ENCODE results near the gene ZNRF1. TPM values are rescaled to one million over a fixed set of nuclear protein-coding genes. Genes with fewer than 3 reads are reported as not detected.
"Not testable (repeated sequence)": the region's sequence is repeated elsewhere in the genome, so short reads cannot be mapped to it uniquely, and the experiment has no call there.

ZNRF1 gene
- total and polyA plus RNA-seq, 2 of the 4 experiments (the other 2 are of a cell fraction), result 8.2 to 20.7 TPM

- TF ChIP-seq RAD21 (IDR thresholded peaks at IDR 0.05; ENCODE audit: low read length) (no peak), BHLHE40 (IDR thresholded peaks at IDR 0.05; ENCODE audit: low read depth, low read length) (peak; percentile 46; the same call in 1 of the 2 replicates)
Measured at GRCh38 chr16:74984529-74985296, 14.1 kb upstream of the ZNRF1 start, which contains the start of gene WDR59 (continued).

- Histone ChIP-seq H2BK120ac (ENCODE audit: low read depth, low read length) (no peak overlapping the region), H2AK9ac (replicated peaks; ENCODE audit: low read depth, low read length, poor library complexity) (no peak overlapping the region), H3K4me3 (ENCODE audit: insufficient read depth, low read depth, low read length) (no peak overlapping the region), H3K9me3 (ENCODE audit: control insufficient read depth, insufficient read depth, low read length) (no peaks in the 10 kb centered on the region), H3K4me1 (ENCODE audit: control insufficient read depth, insufficient read depth, low read length) (peaks cover 1% of the 10 kb centered on the region; the same call in 1 of the 2 replicates), H3K14ac (replicated peaks; ENCODE audit: low read depth, low read length) (no peak overlapping the region), H2BK15ac (ENCODE audit: low read depth, low read length) (no peak overlapping the region), H2BK20ac (ENCODE audit: low read depth, low read length) (no peak overlapping the region), H2AFZ (replicated peaks; ENCODE audit: low read length, poor library complexity) (no peak overlapping the region), H4K20me1 (ENCODE audit: insufficient read depth, low read length) (no peaks in the 10 kb centered on the region), H3K56ac (ENCODE audit: extremely low read depth, insufficient read depth, low read length) (no peak overlapping the region), H3K4ac (ENCODE audit: low read depth, low read length) (no peak overlapping the region), H3K18ac (ENCODE audit: low read depth, low read length) (no peak overlapping the region), H3K23ac (ENCODE audit: low read depth, low read length) (no peak overlapping the region), H2AK5ac (ENCODE audit: low read depth, low read length) (no peak overlapping the region), H4K91ac (ENCODE audit: insufficient read depth, low read depth, low read length) (no peak overlapping the region), H4K8ac (ENCODE audit: low read depth in 2 of 2, low read length in 2 of 2) (no peak overlapping the region), H3K79me1 (ENCODE audit: low read depth in 1 of 2, low read length in 2 of 2) (peaks cover 15 to 20% of the 10 kb centered on the region in 2 experiments), H3K27me3 (ENCODE audit: control insufficient read depth, insufficient read depth, low read length) (no peaks in the 10 kb centered on the region), H3K4me2 (ENCODE audit: low read depth, low read length) (no peak overlapping the region), H4K5ac (ENCODE audit: low read depth, low read length) (no peak overlapping the region), H3K9ac (ENCODE audit: low read depth, low read length) (no peak overlapping the region), H2BK5ac (ENCODE audit: low read depth, low read length, poor library complexity, severe bottlenecking) (no peak overlapping the region), H3K9me1 (ENCODE audit: insufficient read depth, low read length) (peaks cover 7% of the 10 kb centered on the region), H3K36me3 (ENCODE audit: control insufficient read depth, insufficient read depth, low read length) (no peaks in the 10 kb centered on the region), H3K27ac (ENCODE audit: insufficient read depth, low read length) (no peak overlapping the region)
- WGBS, 2 experiments (ENCODE audit: extremely low coverage in 2 of 2, insufficient read length in 1 of 2), result 86% methylated on average over 4 of the region's 8 CpGs; no CpG with 5 or more reads in 1 of the 2 experiments
- DNase-seq, result no peak
- in situ Hi-C loops (cut with MboI; ENCODE audit: low sequenced_read_pairs), result no loop called here
- ChIA-PET POLR2A (ENCODE audit: unreplicated experiment) (interaction anchor here (0.6 kb wide), 1 partner anchor 112 kb away, joined by 4 read pairs; no protein-coding TSS in a partner anchor), CTCF (no interaction called here)
- ATAC-seq (ENCODE audit: low read depth), result no peak
- dilution Hi-C loops (cut with HindIII; ENCODE audit: low sequenced_read_pairs, unreplicated experiment), result no loop called here
- no peak for TF ChIP-seq BHLHE40 (IDR thresholded peaks at IDR 0.05; ENCODE audit: low read depth, low read length)
- no peak for TF ChIP-seq CHD1 (IDR thresholded peaks at IDR 0.05; ENCODE audit: low read depth, low read length)
- TF ChIP-seq RAD21 (IDR thresholded peaks at IDR 0.05; ENCODE audit: low read length), result no peak
- no peak for TF ChIP-seq MXI1 (IDR thresholded peaks at IDR 0.05; ENCODE audit: borderline replicate concordance, low read depth, low read length)
- no TSS peak for BruUV-seq (replicated peaks)
- intact Hi-C loops (cut with micrococcal nuclease), result no loop called here
Measured at GRCh38 chr16:74987027-74987681, 11.7 kb upstream of the ZNRF1 start.

- H3K4me1 ChIP-seq (ENCODE audit: control insufficient read depth, insufficient read depth, low read length); in situ Hi-C loops (cut with MboI; ENCODE audit: low sequenced_read_pairs); H3K4me3 ChIP-seq (ENCODE audit: insufficient read depth, low read depth, low read length); H4K20me1 ChIP-seq (ENCODE audit: insufficient read depth, low read length); H3K36me3 ChIP-seq (ENCODE audit: control insufficient read depth, insufficient read depth, low read length); H4K91ac ChIP-seq (ENCODE audit: insufficient read depth, low read depth, low read length); H4K8ac ChIP-seq (ENCODE audit: low read depth in 2 of 2, low read length in 2 of 2); H3K18ac ChIP-seq (ENCODE audit: low read depth, low read length); H2AK9ac ChIP-seq (replicated peaks; ENCODE audit: low read depth, low read length, poor library complexity); H4K5ac ChIP-seq (ENCODE audit: low read depth, low read length); H3K9me3 ChIP-seq (ENCODE audit: control insufficient read depth, insufficient read depth, low read length); H2BK20ac ChIP-seq (ENCODE audit: low read depth, low read length); H2BK120ac ChIP-seq (ENCODE audit: low read depth, low read length); H3K9me1 ChIP-seq (ENCODE audit: insufficient read depth, low read length); H3K4ac ChIP-seq (ENCODE audit: low read depth, low read length); H3K27ac ChIP-seq (ENCODE audit: insufficient read depth, low read length); H3K27me3 ChIP-seq (ENCODE audit: control insufficient read depth, insufficient read depth, low read length); intact Hi-C loops (cut with micrococcal nuclease); ATAC-seq (ENCODE audit: low read depth); H3K23ac ChIP-seq (ENCODE audit: low read depth, low read length); H2BK15ac ChIP-seq (ENCODE audit: low read depth, low read length); H3K56ac ChIP-seq (ENCODE audit: extremely low read depth, insufficient read depth, low read length); H2AK5ac ChIP-seq (ENCODE audit: low read depth, low read length); BruUV-seq (replicated peaks); H3K4me2 ChIP-seq (ENCODE audit: low read depth, low read length); DNase-seq; H2AFZ ChIP-seq (replicated peaks; ENCODE audit: low read length, poor library complexity); CTCF ChIA-PET; H2BK5ac ChIP-seq (ENCODE audit: low read depth, low read length, poor library complexity, severe bottlenecking); H3K9ac ChIP-seq (ENCODE audit: low read depth, low read length); H3K79me1 ChIP-seq (ENCODE audit: low read depth in 1 of 2, low read length in 2 of 2); dilution Hi-C loops (cut with HindIII; ENCODE audit: low sequenced_read_pairs, unreplicated experiment); H3K14ac ChIP-seq (replicated peaks; ENCODE audit: low read depth, low read length); POLR2A ChIA-PET (ENCODE audit: unreplicated experiment): not testable (repeated sequence)
- WGBS, 2 experiments (ENCODE audit: extremely low coverage in 2 of 2, insufficient read length in 1 of 2), result no CpG with 5 or more reads among the region's 3 CpGs
Measured at GRCh38 chr16:74989864-74990263, 9.0 kb upstream of the ZNRF1 start.
